HEK293T (cell line): ENCODE data around the gene SLC22A31.

ENCODE experiments used
- CTCF ChIA-PET: fragments of 350-600 bp; formaldehyde crosslinking; extraction: SDS; loops from one replicate; lab custom pipeline; 2021; ENCODE audit warnings: antibody characterized with exemption, inconsistent platforms; lab: Yijun Ruan, JAX
- POLR2A ChIA-PET: fragments of 350-600 bp; formaldehyde crosslinking; extraction: SDS; loops from one replicate; lab custom pipeline; 2020; ENCODE audit warnings: antibody characterized with exemption, inconsistent platforms; lab: Yijun Ruan, JAX
- DNase-seq: peaks from one replicate; pipeline ENCODE4 v3.0.0; 2012; ENCODE audit warnings: mixed read lengths; ENCODE audit errors: extremely low spot score
- ARNT ChIP-seq: fragments of 450-650 bp; IDR thresholded peaks from 2 replicates; pipeline ENCODE4 v1.6.1; 2017; ENCODE audit warnings: mild to moderate bottlenecking
- BHLHE40 ChIP-seq: fragments of 450-650 bp; IDR thresholded peaks from 2 replicates; pipeline ENCODE4 v1.6.1; 2016; ENCODE audit warnings: mild to moderate bottlenecking, moderate library complexity, borderline replicate concordance
- ELF4 ChIP-seq: fragments of 450-650 bp; IDR thresholded peaks from 2 replicates; pipeline ENCODE4 v1.6.1; 2017; ENCODE audit warnings: antibody characterized with exemption
- FOXA1 ChIP-seq: fragments of 450-650 bp; IDR thresholded peaks from 2 replicates; pipeline ENCODE4 v1.6.1; 2016; ENCODE audit warnings: mild to moderate bottlenecking
- FOXK2 ChIP-seq: fragments of 450-650 bp; IDR thresholded peaks from 2 replicates; pipeline ENCODE4 v1.6.1; 2016; ENCODE audit warnings: mild to moderate bottlenecking
- FOXM1 ChIP-seq: fragments of 450-650 bp; IDR thresholded peaks from 2 replicates; pipeline ENCODE4 v1.6.1; 2017; ENCODE audit warnings: mild to moderate bottlenecking, borderline replicate concordance
- HDGF ChIP-seq: fragments of 450-650 bp; IDR thresholded peaks from 2 replicates; pipeline ENCODE4 v1.6.1; 2017; ENCODE audit warnings: antibody characterized with exemption, borderline replicate concordance
- L3MBTL2 ChIP-seq: fragments of 450-650 bp; conservative IDR thresholded peaks from 2 replicates; pipeline ENCODE4 v1.6.1; 2016; ENCODE audit warnings: mild to moderate bottlenecking
- LEF1 ChIP-seq: fragments of 450-650 bp; IDR thresholded peaks from 2 replicates; pipeline ENCODE4 v1.6.1; 2017; ENCODE audit warnings: mild to moderate bottlenecking, borderline replicate concordance
- NFRKB ChIP-seq: fragments of 450-650 bp; IDR thresholded peaks from 2 replicates; pipeline ENCODE4 v1.6.1; 2016; ENCODE audit warnings: mild to moderate bottlenecking, moderate library complexity
- SP1 ChIP-seq: fragments of 450-650 bp; IDR thresholded peaks from 2 replicates; pipeline ENCODE4 v1.6.1; 2017
- SUZ12 ChIP-seq: fragments of 450-650 bp; IDR thresholded peaks from 2 replicates; pipeline ENCODE4 v1.6.1; 2016; ENCODE audit warnings: mild to moderate bottlenecking
- TARDBP ChIP-seq: fragments of 450-650 bp; IDR thresholded peaks from 2 replicates; pipeline ENCODE4 v1.6.1; 2016
- ZNF384 ChIP-seq: fragments of 450-650 bp; IDR thresholded peaks from 2 replicates; pipeline ENCODE4 v1.6.1; 2016
- TF ChIP-seq, protein P1 (sequence below): fragments of 450-650 bp; IDR thresholded peaks from 2 replicates; pipeline ENCODE4 v1.6.1; 2016

Gene SLC22A31

DNA sequence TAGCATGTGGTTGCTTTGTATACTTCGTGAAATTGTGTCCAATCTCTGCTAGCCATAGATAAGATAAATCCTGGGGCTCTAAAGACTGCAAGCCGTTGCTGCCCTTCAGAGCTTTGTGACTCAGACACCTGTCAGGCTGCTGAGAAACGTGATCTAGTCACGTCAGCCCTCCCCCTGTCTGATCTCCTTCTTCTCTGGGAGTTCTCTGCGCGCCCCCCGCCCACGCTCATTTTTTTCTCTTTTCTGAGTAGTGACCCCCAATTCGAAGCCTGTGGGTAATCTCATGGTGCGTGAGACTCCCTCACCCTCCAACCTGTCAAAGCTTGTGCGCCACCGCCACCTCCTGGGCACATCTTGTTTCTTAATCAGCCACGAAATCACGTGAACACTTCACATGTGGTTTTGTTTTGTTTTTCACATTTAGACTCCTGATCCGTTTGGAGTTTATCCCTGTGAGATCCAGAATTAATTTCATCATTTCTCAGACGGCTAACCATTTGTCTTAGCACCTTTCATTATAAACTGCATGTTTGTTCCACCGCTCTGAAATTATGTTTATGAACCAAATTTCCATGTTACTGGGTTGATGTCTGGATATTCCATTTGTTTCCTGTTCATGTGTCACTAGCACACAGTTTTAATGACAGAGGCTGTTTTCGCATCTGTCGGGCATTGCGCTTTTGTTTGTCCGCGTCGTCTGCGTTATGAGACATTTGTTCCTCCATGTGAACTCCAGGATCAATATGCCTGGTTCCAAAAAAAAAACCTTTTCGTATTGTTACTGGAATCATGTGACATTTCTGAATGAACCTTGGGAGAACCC lies 16.2 kb upstream of the SLC22A31 start:
- TF ChIP-seq LEF1 = no peak
- TF ChIP-seq FOXK2 = peak; percentile 92
- ChIA-PET CTCF (interaction anchor here (0.7 to 1.0 kb wide), 2 partner anchors 403 to 482 kb away, joined by 3 to 5 read pairs; no protein-coding TSS in a partner anchor), POLR2A (interaction anchor here (0.9 to 1.7 kb wide), 3 partner anchors 10 to 123 kb away, joined by 3 to 9 read pairs (median 3); partner anchors contain the start of gene ACSF3)
- DNase-seq = peak; percentile 73

DNA sequence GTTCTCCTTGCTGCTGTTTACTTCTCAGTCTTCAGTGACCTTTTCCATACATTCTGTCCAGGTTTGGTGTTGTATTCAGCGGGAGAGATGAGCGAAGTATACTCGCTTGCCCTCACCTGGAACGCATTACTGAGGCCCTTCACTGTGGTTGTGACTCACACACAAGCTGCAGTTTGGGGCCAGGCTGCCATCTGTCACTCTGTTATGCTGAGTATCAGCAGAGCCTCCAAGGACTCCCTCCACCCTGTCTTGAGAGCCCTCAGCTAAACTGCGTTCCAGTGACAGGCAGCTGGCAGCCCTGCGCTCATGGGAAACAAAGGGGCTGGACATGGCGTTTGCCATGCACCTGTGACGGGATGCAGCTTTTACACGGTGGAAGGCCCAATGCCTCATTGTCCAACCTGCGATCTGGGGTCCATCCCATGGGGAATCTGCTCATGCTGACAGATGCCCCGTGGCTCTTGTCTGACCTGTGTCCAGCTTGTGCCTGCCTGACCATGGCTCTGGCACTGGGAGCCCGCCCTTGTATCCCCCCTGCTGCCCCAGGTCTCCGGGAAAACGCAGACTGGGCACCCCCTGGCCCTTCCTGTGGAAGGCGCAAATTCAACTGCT lies 10.7 kb upstream of the SLC22A31 start:
- TF ChIP-seq ELF4 (no peak), FOXA1 (no peak), FOXK2 (no peak), L3MBTL2 (no peak), HDGF (no peak), BHLHE40 (no peak), ARNT (no peak), SUZ12 (no peak), FOXM1 (no peak)
- TF ChIP-seq, protein P1, sequence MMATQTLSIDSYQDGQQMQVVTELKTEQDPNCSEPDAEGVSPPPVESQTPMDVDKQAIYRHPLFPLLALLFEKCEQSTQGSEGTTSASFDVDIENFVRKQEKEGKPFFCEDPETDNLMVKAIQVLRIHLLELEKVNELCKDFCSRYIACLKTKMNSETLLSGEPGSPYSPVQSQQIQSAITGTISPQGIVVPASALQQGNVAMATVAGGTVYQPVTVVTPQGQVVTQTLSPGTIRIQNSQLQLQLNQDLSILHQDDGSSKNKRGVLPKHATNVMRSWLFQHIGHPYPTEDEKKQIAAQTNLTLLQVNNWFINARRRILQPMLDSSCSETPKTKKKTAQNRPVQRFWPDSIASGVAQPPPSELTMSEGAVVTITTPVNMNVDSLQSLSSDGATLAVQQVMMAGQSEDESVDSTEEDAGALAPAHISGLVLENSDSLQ = no peak
- CTCF ChIA-PET = no interaction called here
- POLR2A ChIA-PET = no interaction called here
- no peak for DNase-seq

DNA sequence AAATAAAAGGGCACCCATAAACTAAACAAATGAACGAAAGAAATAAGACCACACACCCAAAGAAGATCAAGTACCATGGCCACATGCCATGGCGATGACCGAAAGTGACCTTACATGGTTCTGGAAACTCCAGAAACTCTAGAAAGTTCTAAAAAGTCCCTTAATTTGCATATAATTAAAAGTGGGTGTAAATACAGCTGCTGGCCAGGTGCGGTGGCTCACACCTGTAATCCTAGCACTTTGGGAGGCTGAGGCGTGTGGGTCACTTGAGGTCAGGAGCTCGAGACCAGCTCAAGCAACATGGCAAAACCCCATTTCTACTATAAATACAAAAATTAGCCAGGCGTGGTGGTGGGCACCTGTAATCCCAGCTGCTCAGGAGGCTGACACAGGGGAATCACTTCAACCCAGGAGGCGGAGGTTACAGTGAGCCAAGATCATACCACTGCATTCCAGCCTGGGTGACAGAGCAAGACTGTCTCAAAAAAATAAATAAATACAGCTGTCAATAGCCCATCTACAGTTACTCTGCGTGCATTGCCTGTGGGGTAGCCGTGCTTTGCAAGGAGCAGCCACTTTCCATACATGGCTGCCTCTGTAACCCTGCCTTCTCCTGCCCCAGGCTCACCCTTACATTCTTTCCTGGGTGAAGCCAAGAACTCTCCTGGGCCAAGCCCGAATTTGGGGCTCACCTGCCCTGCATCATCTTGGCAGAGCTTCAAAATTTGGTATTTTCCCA lies 10.0 kb upstream of the SLC22A31 start:
- POLR2A ChIA-PET = no interaction called here

DNA sequence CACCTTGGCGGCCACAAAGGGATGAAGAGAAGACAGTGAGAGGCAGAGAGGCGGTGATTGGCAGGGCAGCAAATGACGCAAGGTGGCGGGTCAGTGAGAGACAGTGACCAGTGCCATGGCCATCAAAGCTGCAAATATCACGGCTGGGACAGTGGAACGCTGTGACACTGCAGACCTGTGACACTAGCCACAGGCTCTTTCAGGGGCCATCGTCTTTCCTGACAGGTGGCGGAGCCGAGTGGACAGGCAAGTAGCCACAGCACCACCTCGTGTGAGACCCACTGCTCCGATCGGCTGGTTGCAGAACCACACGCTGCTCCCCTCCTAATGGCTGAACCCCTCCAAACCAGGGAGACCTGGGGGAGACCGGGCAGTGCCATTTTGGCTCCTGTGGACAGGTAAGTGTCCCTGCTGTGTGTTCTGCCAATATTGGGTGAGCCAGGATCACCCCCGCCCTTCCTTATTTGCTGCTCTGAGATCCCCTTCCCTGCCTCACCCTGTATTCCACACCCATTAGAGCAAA lies 9.2 kb upstream of the SLC22A31 start:
- ChIA-PET POLR2A (no interaction called here), CTCF (no interaction called here)
- no peak for TF ChIP-seq SP1
- no peak for TF ChIP-seq L3MBTL2
- DNase-seq = no peak

More for the DNA sequence above, 10.0 kb upstream of the SLC22A31 start:
- TF ChIP-seq L3MBTL2 = no peak
- no peak for TF ChIP-seq HDGF
- no peak for TF ChIP-seq NFRKB
- no peak for TF ChIP-seq ARNT
- no peak for TF ChIP-seq ELF4
- TF ChIP-seq ZNF384 = no peak
- DNase-seq = no peak
- CTCF ChIA-PET = no interaction called here

DNA sequence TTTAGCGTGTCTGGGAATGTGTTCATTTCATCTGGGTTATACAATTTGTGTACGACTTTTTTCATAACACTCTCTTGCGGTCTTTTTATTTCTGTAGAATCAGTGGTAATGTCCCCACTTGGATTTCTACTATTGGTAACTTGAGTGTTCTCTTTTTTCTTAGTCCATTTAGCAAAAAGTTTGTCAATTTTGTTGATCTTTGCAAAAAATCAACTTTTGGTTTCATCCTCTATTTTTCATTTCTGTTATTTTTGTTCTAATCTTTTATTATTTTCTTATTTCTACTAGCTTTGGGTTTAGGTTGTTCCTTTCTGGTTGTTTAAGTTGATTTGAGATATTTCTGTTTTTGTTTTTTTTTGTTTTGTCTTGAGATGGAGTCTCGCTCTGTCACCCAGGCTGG lies 7.7 kb upstream of the SLC22A31 start:
- TF ChIP-seq FOXM1 = no peak
- TF ChIP-seq HDGF = no peak
- no peak for TF ChIP-seq SUZ12
- no peak for TF ChIP-seq NFRKB
- TF ChIP-seq ZNF384 = no peak
- TF ChIP-seq, protein P1 = no peak
- TF ChIP-seq ELF4 = no peak
- TF ChIP-seq SP1 = no peak
- no peak for TF ChIP-seq FOXA1
- POLR2A ChIA-PET = no interaction called here
- CTCF ChIA-PET = no interaction called here
- DNase-seq = no peak

DNA sequence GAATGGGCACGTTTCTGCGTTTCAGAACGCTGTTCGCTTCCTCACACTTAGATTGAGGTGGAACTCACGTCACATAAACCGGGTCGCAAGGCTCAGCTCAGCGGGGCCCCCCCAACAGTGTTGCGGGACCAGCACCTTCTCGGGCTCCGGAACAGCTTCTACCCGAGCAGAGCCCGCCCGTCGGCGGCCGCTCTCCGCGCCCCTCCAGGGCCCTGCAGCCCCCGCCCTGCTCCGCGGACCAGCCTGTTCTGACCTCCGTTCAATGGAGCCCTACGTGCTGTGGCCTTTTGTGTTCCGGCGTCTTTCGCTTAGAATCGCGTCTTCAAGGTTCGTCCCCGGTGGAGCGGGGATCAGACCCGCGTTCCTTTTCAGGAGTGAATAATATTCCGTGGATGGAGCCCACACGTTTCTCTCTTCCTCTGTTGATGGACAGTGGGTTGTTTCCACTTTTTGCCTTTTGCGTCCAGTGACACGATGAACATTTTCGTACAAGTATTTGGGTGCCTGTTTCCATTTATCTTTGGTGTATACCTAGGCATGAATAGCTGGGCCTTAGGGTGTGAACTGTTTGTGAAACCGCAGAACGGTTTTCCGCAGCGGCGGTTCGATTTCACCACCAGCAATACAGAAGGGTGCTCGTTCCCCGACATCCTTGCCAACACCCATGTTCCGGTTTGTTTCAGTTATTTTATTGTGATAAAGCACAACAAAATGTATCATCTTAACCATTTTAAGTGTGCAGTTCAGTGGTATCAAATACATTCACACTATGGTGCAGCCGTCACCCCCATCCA lies 2.3 kb upstream of the SLC22A31 start:
- TF ChIP-seq HDGF (no peak), TARDBP (no peak), FOXA1 (no peak), FOXK2 (no peak), SUZ12 (no peak), ELF4 (no peak), NFRKB (no peak), FOXM1 (no peak), L3MBTL2 (no peak), LEF1 (no peak), ARNT (no peak), BHLHE40 (no peak), SP1 (no peak)
- TF ChIP-seq, protein P1 = no peak
- no peak for DNase-seq
- POLR2A ChIA-PET = no interaction called here
- CTCF ChIA-PET = no interaction called here
